HAP-1 (cell line): ENCODE data around the gene MALRD1.

Source experiments
- DNase-seq, 2 experiments: peaks; one replicate each; pipeline ENCODE4 v3.0.0-alpha.2; 2016 to 2020; ENCODE audit warnings: low spot score in 2 of 2
- H3K27me3 ChIP-seq: fragments of 250-450 bp; sonication (Bioruptor Pico); 2 replicates; pipeline ENCODE4 v1.5.1; 2020; ENCODE audit warnings: low read depth, mild to moderate bottlenecking, moderate library complexity
- H3K36me3 ChIP-seq: fragments of 250-450 bp; sonication (Bioruptor Pico); replicated peaks from 2 replicates; pipeline ENCODE4 v1.5.1; 2020; ENCODE audit warnings: mild to moderate bottlenecking
- H3K4me1 ChIP-seq: fragments of 250-450 bp; sonication (Bioruptor Pico); 2 replicates; pipeline ENCODE4 v1.5.1; 2020; ENCODE audit warnings: mild to moderate bottlenecking
- H3K4me3 ChIP-seq: fragments of 250-450 bp; sonication (Bioruptor Pico); 2 replicates; pipeline ENCODE4 v1.5.1; 2020; ENCODE audit warnings: mild to moderate bottlenecking, moderate library complexity
- H3K9me3 ChIP-seq: fragments of 250-450 bp; sonication (Bioruptor Pico); 2 replicates; pipeline ENCODE4 v1.5.1; 2020; ENCODE audit warnings: mild to moderate bottlenecking, moderate library complexity
- in situ Hi-C: fragments of 300-500 bp; cut with MboI; formaldehyde crosslinking; loops from 3 replicates; pipeline ENCODE4 v1.14.3; 2020; ENCODE audit warnings: low sequenced_read_pairs, inconsistent platforms, mixed read lengths

Gene MALRD1

GRCh38 chr10:19209319-19209718, 160.7 kb downstream of the MALRD1 start:
- no peaks in the 10 kb centered on the region for H3K4me1 ChIP-seq
- in situ Hi-C loops = no loop called here
- H3K9me3 ChIP-seq = no peaks in the 10 kb centered on the region
- no peaks in the 10 kb centered on the region for H3K27me3 ChIP-seq
- DNase-seq = no peak
- no peak overlapping the region for H3K4me3 ChIP-seq
- H3K36me3 ChIP-seq = no peaks in the 10 kb centered on the region

- no peaks in the 10 kb centered on the region for H3K27me3 ChIP-seq
- in situ Hi-C loops = no loop called here
- no peaks in the 10 kb centered on the region for H3K4me1 ChIP-seq
- no peak for DNase-seq
- H3K9me3 ChIP-seq = no peaks in the 10 kb centered on the region
- no peak overlapping the region for H3K4me3 ChIP-seq
- H3K36me3 ChIP-seq = no peaks in the 10 kb centered on the region
Observed at GRCh38 chr10:19212590-19212989, 164.0 kb downstream of the MALRD1 start.

- DNase-seq = no peak
- Histone ChIP-seq H3K4me1 (no peaks in the 10 kb centered on the region), H3K9me3 (no peaks in the 10 kb centered on the region), H3K36me3 (no peaks in the 10 kb centered on the region), H3K27me3 (no peaks in the 10 kb centered on the region), H3K4me3 (no peak overlapping the region)
- in situ Hi-C loops = no loop called here
Observed at GRCh38 chr10:19221216-19221615, 172.6 kb downstream of the MALRD1 start.

- Histone ChIP-seq H3K4me1 (no peaks in the 10 kb centered on the region), H3K36me3 (no peaks in the 10 kb centered on the region)
- in situ Hi-C loops = no loop called here
Observed at GRCh38 chr10:19226025-19226424, 177.4 kb downstream of the MALRD1 start.

GRCh38 chr10:19231034-19231433, 182.4 kb downstream of the MALRD1 start:
- no peaks in the 10 kb centered on the region for H3K27me3 ChIP-seq
- DNase-seq = no peak
- no peak overlapping the region for H3K4me3 ChIP-seq
- in situ Hi-C loops = no loop called here
- no peaks in the 10 kb centered on the region for H3K4me1 ChIP-seq
- no peaks in the 10 kb centered on the region for H3K9me3 ChIP-seq
- no peaks in the 10 kb centered on the region for H3K36me3 ChIP-seq

More at GRCh38 chr10:19226025-19226424, 177.4 kb downstream of the MALRD1 start:
- Histone ChIP-seq H3K4me3 (no peak overlapping the region), H3K27me3 (no peaks in the 10 kb centered on the region), H3K9me3 (no peaks in the 10 kb centered on the region)
- DNase-seq = no peak

GRCh38 chr10:19245889-19246752, 197.5 kb downstream of the MALRD1 start:
- no peaks in the 10 kb centered on the region for H3K4me1 ChIP-seq
- H3K9me3 ChIP-seq = no peaks in the 10 kb centered on the region
- DNase-seq = no peak
- H3K36me3 ChIP-seq = no peaks in the 10 kb centered on the region
- H3K4me3 ChIP-seq = no peak overlapping the region
- no peaks in the 10 kb centered on the region for H3K27me3 ChIP-seq
- in situ Hi-C loops = no loop called here

- Histone ChIP-seq H3K9me3 (no peaks in the 10 kb centered on the region), H3K36me3 (no peaks in the 10 kb centered on the region), H3K4me1 (no peaks in the 10 kb centered on the region), H3K27me3 (no peaks in the 10 kb centered on the region), H3K4me3 (no peak overlapping the region)
- in situ Hi-C loops = no loop called here
- no peak for DNase-seq
Observed at GRCh38 chr10:19247843-19248242, 199.2 kb downstream of the MALRD1 start.

- Histone ChIP-seq H3K4me3 (no peak overlapping the region), H3K36me3 (no peaks in the 10 kb centered on the region), H3K27me3 (no peaks in the 10 kb centered on the region), H3K4me1 (no peaks in the 10 kb centered on the region), H3K9me3 (no peaks in the 10 kb centered on the region)
- in situ Hi-C loops = no loop called here
- DNase-seq = no peak
Observed at GRCh38 chr10:19250546-19250945, 201.9 kb downstream of the MALRD1 start.

GRCh38 chr10:19252531-19252930, 203.9 kb downstream of the MALRD1 start:
- no peaks in the 10 kb centered on the region for H3K4me1 ChIP-seq
- no peaks in the 10 kb centered on the region for H3K9me3 ChIP-seq
- in situ Hi-C loops = no loop called here
- H3K27me3 ChIP-seq = no peaks in the 10 kb centered on the region
- DNase-seq = no peak
- H3K4me3 ChIP-seq = no peak overlapping the region
- no peaks in the 10 kb centered on the region for H3K36me3 ChIP-seq

GRCh38 chr10:19256331-19256730, 207.7 kb downstream of the MALRD1 start:
- Histone ChIP-seq H3K9me3 (no peaks in the 10 kb centered on the region), H3K36me3 (no peaks in the 10 kb centered on the region), H3K4me3 (no peak overlapping the region), H3K4me1 (no peaks in the 10 kb centered on the region), H3K27me3 (no peaks in the 10 kb centered on the region)
- DNase-seq = no peak
- in situ Hi-C loops = no loop called here

- in situ Hi-C loops = no loop called here
- H3K4me1 ChIP-seq = no peaks in the 10 kb centered on the region
Observed at GRCh38 chr10:19263262-19263661, 214.7 kb downstream of the MALRD1 start.

GRCh38 chr10:19283285-19283684, 234.7 kb downstream of the MALRD1 start:
- in situ Hi-C loops = no loop called here
- Histone ChIP-seq H3K4me3 (no peak overlapping the region), H3K27me3 (no peaks in the 10 kb centered on the region), H3K4me1 (no peaks in the 10 kb centered on the region), H3K9me3 (no peaks in the 10 kb centered on the region), H3K36me3 (no peaks in the 10 kb centered on the region)
- no peak for DNase-seq

More at GRCh38 chr10:19263262-19263661, 214.7 kb downstream of the MALRD1 start:
- H3K36me3 ChIP-seq = no peaks in the 10 kb centered on the region
- H3K9me3 ChIP-seq = no peaks in the 10 kb centered on the region
- DNase-seq = no peak
- no peak overlapping the region for H3K4me3 ChIP-seq
- H3K27me3 ChIP-seq = no peaks in the 10 kb centered on the region

GRCh38 chr10:19283786-19284185, 235.2 kb downstream of the MALRD1 start:
- no peak for DNase-seq
- Histone ChIP-seq H3K4me1 (no peaks in the 10 kb centered on the region), H3K36me3 (no peaks in the 10 kb centered on the region), H3K9me3 (no peaks in the 10 kb centered on the region), H3K27me3 (no peaks in the 10 kb centered on the region), H3K4me3 (no peak overlapping the region)
- in situ Hi-C loops = no loop called here

GRCh38 chr10:19290770-19291169, 242.2 kb downstream of the MALRD1 start:
- Histone ChIP-seq H3K27me3 (no peaks in the 10 kb centered on the region), H3K9me3 (no peaks in the 10 kb centered on the region), H3K4me1 (no peaks in the 10 kb centered on the region), H3K4me3 (no peak overlapping the region), H3K36me3 (no peaks in the 10 kb centered on the region)
- in situ Hi-C loops = no loop called here
- DNase-seq = no peak

- Histone ChIP-seq H3K4me3 (no peak overlapping the region), H3K36me3 (no peaks in the 10 kb centered on the region), H3K4me1 (no peaks in the 10 kb centered on the region), H3K27me3 (no peaks in the 10 kb centered on the region), H3K9me3 (no peaks in the 10 kb centered on the region)
- DNase-seq = no peak
- in situ Hi-C loops = no loop called here
Observed at GRCh38 chr10:19294233-19294632, 245.6 kb downstream of the MALRD1 start.
